HG03095 (cell line): ENCODE measurements around the gene CNOT10.

Source experiments
- ATAC-seq: cut with Tn5 transposase; IDR thresholded peaks from one replicate; pipeline ENCODE4 v1.9.1; 2021; ENCODE audit warnings: moderate library complexity; ENCODE audit not compliant: unreplicated experiment

Gene CNOT10

GRCh38 chr3:32817558-32818228, 132.7 kb downstream of the CNOT10 start, which contains the start of gene TRIM71:
TSS of gene TRIM71 (plus strand) at chr3:32817997. CDS start at chr3:32818081, 84 bp downstream.
- no peak for ATAC-seq

GRCh38 chr3:32818229-32818969, 133.4 kb downstream of the CNOT10 start:
- no peak for ATAC-seq

GRCh38 chr3:32818970-32819511, 134.1 kb downstream of the CNOT10 start:
- no peak for ATAC-seq

GRCh38 chr3:32819551-32820348, 134.8 kb downstream of the CNOT10 start:
- no peak for ATAC-seq

- no peak for ATAC-seq
Observed at GRCh38 chr3:32820430-32820829, 135.4 kb downstream of the CNOT10 start.

- no peak for ATAC-seq
Observed at GRCh38 chr3:32820971-32821685, 136.1 kb downstream of the CNOT10 start.

- no peak for ATAC-seq
Observed at GRCh38 chr3:32821686-32822296, 136.8 kb downstream of the CNOT10 start.

GRCh38 chr3:32822609-32823498, 137.9 kb downstream of the CNOT10 start:
- ATAC-seq = no peak
